Keratinocyte (primary cell): Measurements from ENCODE around the gene ZNF76. TPM values are rescaled to one million over a fixed set of nuclear protein-coding genes. Genes with fewer than 3 reads are reported as not detected.

ENCODE experiments used
- DNase-seq: peaks from one replicate; pipeline ENCODE4 v3.0.0-alpha.2; 2011; ENCODE audit warnings: low read depth, missing footprints, low spot score
- FAIRE-seq: peaks from 2 replicates; lab custom pipeline; 2011; peaks lifted over from hg19 to GRCh38; lab: Jason Lieb, UNC
- H2AFZ ChIP-seq: 2 replicates; pipeline ENCODE4 v1.6.0; 2012; ENCODE audit warnings: low read length, control low read depth, inconsistent platforms; ENCODE audit not compliant: control insufficient read depth
- H3K27ac ChIP-seq: 2 replicates; pipeline ENCODE4 v1.5.1; 2011; ENCODE audit warnings: low read length; ENCODE audit not compliant: control insufficient read depth, insufficient read depth
- H3K27me3 ChIP-seq: 3 replicates; pipeline ENCODE4 v1.6.0; 2011; ENCODE audit warnings: low read length; ENCODE audit not compliant: control insufficient read depth, insufficient read depth; ENCODE audit errors: extremely low read depth
- H3K36me3 ChIP-seq, 2 experiments: 2 replicates in 1 of 2; 3 replicates in 1 of 2; pipeline ENCODE4 v1.5.1; 2011; ENCODE audit warnings: low read length in 2 of 2, mild to moderate bottlenecking in 1 of 2; ENCODE audit not compliant: control insufficient read depth in 2 of 2, insufficient read depth in 2 of 2; ENCODE audit errors: extremely low read depth in 1 of 2
- H3K4me1 ChIP-seq: 3 replicates; pipeline ENCODE4 v1.5.1; 2011; ENCODE audit warnings: low read length; ENCODE audit not compliant: control insufficient read depth, insufficient read depth; ENCODE audit errors: extremely low read depth
- H3K4me2 ChIP-seq: 3 replicates; pipeline ENCODE4 v1.6.0; 2011; ENCODE audit warnings: low read depth, low read length; ENCODE audit not compliant: control insufficient read depth, insufficient read depth; ENCODE audit errors: extremely low read depth
- H3K4me3 ChIP-seq, 3 experiments: fragments of 200-600 bp in 1 of 3; sonication (generic) in 1 of 3; 2 replicates in 2 of 3; 3 replicates in 1 of 3; pipeline ENCODE4 v1.5.1; 2011 to 2016; ENCODE audit warnings: low read length in 3 of 3, mild to moderate bottlenecking in 3 of 3, control low read depth in 2 of 3, inconsistent platforms in 1 of 3, low read depth in 1 of 3, mixed read lengths in 1 of 3, mixed run types in 1 of 3, moderate library complexity in 1 of 3; ENCODE audit not compliant: control insufficient read depth in 2 of 3, insufficient read depth in 2 of 3; ENCODE audit errors: extremely low read depth in 1 of 3
- H3K79me2 ChIP-seq: 2 replicates; pipeline ENCODE4 v1.6.0; 2012; ENCODE audit warnings: low read length; ENCODE audit not compliant: control insufficient read depth, insufficient read depth
- H3K9ac ChIP-seq: 3 replicates; pipeline ENCODE4 v1.6.0; 2011; ENCODE audit warnings: low read length; ENCODE audit not compliant: control insufficient read depth, insufficient read depth; ENCODE audit errors: extremely low read depth
- H3K9me1 ChIP-seq: 3 replicates; pipeline ENCODE4 v1.6.0; 2011; ENCODE audit warnings: low read length; ENCODE audit not compliant: control insufficient read depth, insufficient read depth; ENCODE audit errors: extremely low read depth
- H3K9me3 ChIP-seq: 2 replicates; pipeline ENCODE4 v1.5.1; 2012; ENCODE audit warnings: low read depth, low read length; ENCODE audit not compliant: control insufficient read depth
- H4K20me1 ChIP-seq: 3 replicates; pipeline ENCODE4 v1.6.0; 2011; ENCODE audit warnings: low read length; ENCODE audit not compliant: control insufficient read depth, insufficient read depth; ENCODE audit errors: extremely low read depth
- CTCF ChIP-seq, 3 experiments: IDR thresholded peaks in 1 of 3; conservative IDR thresholded peaks in 1 of 3; optimal IDR thresholded peaks in 1 of 3; 2 replicates in 2 of 3; 3 replicates in 1 of 3; pipeline versions ENCODE3 to v1.5.1; 2011; ENCODE audit warnings: low read length in 3 of 3, mild to moderate bottlenecking in 3 of 3, moderate library complexity in 2 of 3, control low read depth in 1 of 3, inconsistent platforms in 1 of 3; ENCODE audit not compliant: insufficient read depth in 2 of 3; ENCODE audit errors: extremely low read depth in 1 of 3
- EZH2 ChIP-seq: IDR thresholded peaks from one replicate; pipeline ENCODE4 v1.6.1; 2012; ENCODE audit warnings: inconsistent platforms, mild to moderate bottlenecking, low read length, moderate library complexity
- dilution Hi-C: fragments of 300-500 bp; cut with MboI; formaldehyde crosslinking; loops from one replicate; pipeline ENCODE4 v1.7.0; 2020; ENCODE audit warnings: low sequenced_read_pairs; ENCODE audit not compliant: extremely low pct_ligation_motif_present
- polyA plus RNA-seq, 5 experiments: library from polyadenylated mRNA; depleted of rRNA in 3 of 5; stranded (reverse) in 3 of 5; stranded (forward) in 1 of 5; unstranded in 1 of 5; fragments of >200 nt; gene quantifications; 1 replicate in 1 of 5; 2 replicates in 3 of 5; 3 replicates in 1 of 5; pipeline versions ENCODE4 v1.2.1 to v1.2.3, GENCODE V29; 2011 to 2012; ENCODE audit warnings: missing spikeins in 2 of 5, low read depth in 1 of 5, low replicate concordance in 1 of 5

The ZNF76 gene
- polyA plus RNA-seq, 1 donor (not counting 4 experiments of a cell fraction or from before 2014, with no cell fraction given), result 7.2 TPM

- Histone ChIP-seq H2AFZ (no peak overlapping the region), H3K9me3 (no peaks in the 10 kb centered on the region), H3K27me3 (no peaks in the 10 kb centered on the region), H3K4me2 (no peak overlapping the region), H3K4me3 (no peak overlapping the region), H3K79me2 (no peaks in the 10 kb centered on the region), H3K9me1 (no peaks in the 10 kb centered on the region), H3K4me1 (no peaks in the 10 kb centered on the region), H4K20me1 (peaks cover 3% of the 10 kb centered on the region), H3K9ac (no peak overlapping the region), H3K36me3 (no peaks in the 10 kb centered on the region), H3K27ac (no peak overlapping the region)
- FAIRE-seq, result no peak
- dilution Hi-C loops, result no loop called here
- TF ChIP-seq EZH2, result no peak
- no peak for TF ChIP-seq CTCF (optimal IDR thresholded peaks at IDR 0.05 in 1 of 3, IDR thresholded peaks at IDR 0.05 in 1 of 3, conservative IDR thresholded peaks at IDR 0.05 in 1 of 3; ENCODE audit: extremely low read depth in 1 of 3, insufficient read depth in 2 of 3, low read length in 3 of 3)
- DNase-seq, result no peak
Observed at GRCh38 chr6:35243386-35243958, 16.1 kb upstream of the ZNF76 start.

- no peaks in the 10 kb centered on the region for H3K4me1 ChIP-seq
- DNase-seq (no peak), FAIRE-seq (no peak)
- H3K4me3 ChIP-seq, result no peak overlapping the region
- H3K9me1 ChIP-seq, result no peaks in the 10 kb centered on the region
- no peaks in the 10 kb centered on the region for H3K36me3 ChIP-seq
- H3K27me3 ChIP-seq, result no peaks in the 10 kb centered on the region
- H3K79me2 ChIP-seq, result no peaks in the 10 kb centered on the region
- no peak overlapping the region for H3K27ac ChIP-seq
- H4K20me1 ChIP-seq, result peaks cover 3% of the 10 kb centered on the region
- no peak overlapping the region for H3K9ac ChIP-seq
- dilution Hi-C loops, result no loop called here
- H2AFZ ChIP-seq, result no peak overlapping the region
- no peak for TF ChIP-seq CTCF (optimal IDR thresholded peaks at IDR 0.05 in 1 of 3, IDR thresholded peaks at IDR 0.05 in 1 of 3, conservative IDR thresholded peaks at IDR 0.05 in 1 of 3; ENCODE audit: extremely low read depth in 1 of 3, insufficient read depth in 2 of 3, low read length in 3 of 3)
- TF ChIP-seq EZH2, result no peak
- H3K4me2 ChIP-seq, result no peak overlapping the region
- H3K9me3 ChIP-seq, result no peaks in the 10 kb centered on the region
Observed at GRCh38 chr6:35244551-35244950, 15.0 kb upstream of the ZNF76 start.
